ENCODE data around the gene NFILZ.
"Not testable (repeated sequence)": the region's sequence is repeated elsewhere in the genome, so short reads cannot be mapped to it uniquely, and the experiment has no call there.

NFILZ gene

DNA sequence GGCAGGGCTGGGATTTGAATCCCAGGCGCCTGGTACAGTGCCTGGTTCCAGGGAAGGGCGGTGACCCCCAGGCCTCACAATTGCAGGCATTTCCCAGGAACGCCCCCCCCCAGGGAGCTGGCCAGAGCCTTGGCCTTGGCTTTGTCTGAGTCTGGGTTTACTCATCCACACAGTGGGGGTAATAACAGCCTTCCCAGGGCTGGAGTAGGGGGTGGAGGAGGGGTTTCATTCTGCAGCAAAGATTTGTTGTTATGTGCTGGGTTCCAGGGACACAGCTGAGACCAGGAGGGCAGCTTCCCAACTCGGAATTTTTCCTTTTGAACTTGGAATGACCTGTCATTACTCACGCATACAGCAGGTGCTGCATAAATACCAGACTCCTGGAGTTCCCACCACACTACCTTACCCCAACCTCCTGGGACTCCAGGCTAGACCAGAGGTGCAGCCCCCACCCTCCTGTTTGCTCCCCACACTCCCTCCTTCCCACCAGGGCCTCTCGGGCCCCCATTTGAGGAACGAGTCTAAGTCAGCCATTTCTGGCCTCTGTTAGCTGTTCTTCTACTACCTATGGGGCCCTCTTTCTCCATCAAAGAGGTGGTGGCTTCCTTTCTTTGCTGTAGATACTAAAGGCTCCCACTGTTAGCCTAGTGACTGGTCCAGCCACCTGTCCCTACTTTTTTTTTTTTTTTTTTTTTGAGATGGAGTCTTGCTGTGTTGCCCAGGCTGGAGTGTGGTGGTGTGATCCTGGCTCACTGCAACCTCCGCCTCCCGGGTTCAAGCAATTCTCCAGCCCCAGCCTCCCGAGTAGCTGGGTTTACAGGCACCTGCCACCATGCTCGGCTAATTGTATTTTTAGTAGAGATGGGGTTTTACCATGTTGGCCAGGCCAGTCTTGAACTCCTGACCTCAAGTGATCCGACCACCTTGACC is 18.3 kb upstream of the NFILZ start:
- no peak for DNase-seq

DNA sequence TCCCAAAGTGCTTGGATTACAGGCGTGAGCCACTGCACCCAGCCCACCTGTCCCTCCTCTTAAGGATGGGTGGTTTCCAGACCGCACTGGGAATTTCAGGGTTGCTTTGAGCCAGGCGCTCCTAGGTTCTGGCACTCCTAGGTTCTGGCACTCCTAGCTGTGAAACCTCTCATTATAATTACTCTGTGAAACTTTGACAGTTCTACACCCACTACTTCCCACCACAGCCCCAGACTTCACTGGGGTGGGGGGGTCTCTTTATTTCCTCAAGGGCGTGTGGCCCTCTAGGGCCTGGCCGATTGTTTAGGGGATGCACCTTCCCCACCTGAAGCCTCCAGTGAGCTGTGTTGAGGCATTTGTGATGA is 17.6 kb upstream of the NFILZ start:
- no peak for DNase-seq

DNA sequence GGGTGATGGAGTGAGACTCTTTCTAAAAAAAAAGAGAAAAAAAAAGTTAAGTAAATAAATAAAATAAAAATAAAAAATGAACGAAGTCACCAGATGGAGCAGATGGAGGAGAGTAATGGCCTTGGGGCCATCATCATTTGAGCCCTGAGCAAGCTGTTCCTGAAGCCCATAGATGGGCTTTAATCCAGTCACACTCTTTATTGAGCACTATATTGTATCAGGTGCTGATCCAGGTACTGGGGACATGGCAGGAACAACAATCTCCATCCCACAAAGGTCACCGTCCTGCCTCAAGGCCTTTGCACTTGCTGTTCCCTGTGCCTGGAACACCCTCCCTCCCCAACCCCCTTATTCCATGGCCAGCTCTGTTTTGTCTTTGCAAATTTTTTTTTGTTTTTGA is 16.0 kb upstream of the NFILZ start:
- no peak for DNase-seq

DNA sequence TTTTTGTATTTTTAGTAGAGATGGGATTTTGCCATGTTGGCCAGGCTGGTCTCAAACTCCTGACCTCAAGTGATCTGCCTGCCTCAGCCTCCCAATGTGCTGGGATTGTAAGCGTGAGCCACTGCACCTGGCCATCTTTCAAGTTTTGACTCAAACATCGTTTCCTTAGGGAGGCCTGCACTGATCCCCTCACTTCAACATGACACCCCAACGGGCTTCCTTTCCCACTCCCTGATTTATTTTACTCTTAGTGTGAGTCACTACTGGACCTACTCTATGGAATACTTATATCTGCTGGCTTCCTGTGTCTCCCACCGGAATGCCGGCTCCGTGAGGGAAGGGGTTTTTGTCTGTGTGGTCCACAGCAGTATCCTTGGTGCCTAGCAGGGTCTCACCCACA is 15.4 kb upstream of the NFILZ start:
- DNase-seq: no peak

DNA sequence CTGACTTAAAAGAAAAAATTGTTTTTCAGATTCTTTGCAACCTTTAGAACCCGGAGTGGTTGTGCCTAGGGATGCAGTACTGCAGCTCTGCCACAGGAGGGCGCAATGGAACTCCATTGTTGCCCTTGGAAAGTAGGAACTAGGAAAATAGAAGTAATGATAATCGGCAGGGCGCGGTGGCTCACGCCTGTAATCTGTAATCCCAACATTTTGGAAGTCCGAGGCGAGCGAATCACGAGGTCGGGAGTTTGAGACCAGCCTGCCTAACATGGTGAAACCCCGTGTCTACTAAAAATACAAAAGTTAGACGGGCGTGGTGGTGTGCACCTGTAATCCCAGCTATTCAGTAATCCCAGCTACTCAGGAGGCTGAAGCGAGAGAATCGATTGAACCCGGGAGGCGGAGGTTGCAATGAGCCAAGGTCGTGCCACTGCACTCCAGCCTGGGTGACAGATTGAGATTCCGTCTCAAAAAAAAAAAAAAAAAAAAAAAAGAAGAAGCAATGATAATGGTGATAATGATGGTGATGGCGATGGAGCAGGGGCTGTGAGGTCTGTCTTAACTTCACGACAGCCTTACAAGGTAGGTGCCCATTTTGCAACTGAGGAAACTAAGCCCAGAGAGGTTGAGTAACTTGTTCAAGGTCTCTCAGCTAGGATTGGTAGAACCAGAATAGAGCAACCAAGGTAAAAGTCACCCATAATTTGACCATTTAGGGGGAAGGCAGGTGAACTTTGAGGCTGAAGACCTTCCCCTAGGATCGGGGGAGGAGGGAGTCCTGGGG is 14.4 kb upstream of the NFILZ start:
- peak; percentile 69 for DNase-seq

DNA sequence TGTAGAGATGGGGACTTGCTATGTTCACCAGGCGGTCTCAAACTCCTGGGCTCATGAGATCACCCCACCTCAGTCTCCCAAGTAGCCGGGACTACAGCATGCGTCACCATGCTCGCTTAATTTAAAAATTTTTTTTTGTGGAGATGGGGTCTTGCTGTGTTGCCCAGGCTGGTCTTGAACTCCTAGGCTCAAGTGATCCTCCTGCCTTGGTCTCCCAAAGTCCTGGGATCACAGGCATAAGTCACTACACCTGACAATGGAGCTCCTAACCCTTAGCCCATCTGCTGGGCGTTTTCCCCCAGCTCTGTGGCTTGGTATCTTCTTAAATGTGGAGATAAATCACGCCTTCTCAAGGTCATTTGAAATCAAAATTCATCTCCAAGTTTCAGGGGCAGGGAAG is 13.6 kb upstream of the NFILZ start:
- DNase-seq: no peak

DNA sequence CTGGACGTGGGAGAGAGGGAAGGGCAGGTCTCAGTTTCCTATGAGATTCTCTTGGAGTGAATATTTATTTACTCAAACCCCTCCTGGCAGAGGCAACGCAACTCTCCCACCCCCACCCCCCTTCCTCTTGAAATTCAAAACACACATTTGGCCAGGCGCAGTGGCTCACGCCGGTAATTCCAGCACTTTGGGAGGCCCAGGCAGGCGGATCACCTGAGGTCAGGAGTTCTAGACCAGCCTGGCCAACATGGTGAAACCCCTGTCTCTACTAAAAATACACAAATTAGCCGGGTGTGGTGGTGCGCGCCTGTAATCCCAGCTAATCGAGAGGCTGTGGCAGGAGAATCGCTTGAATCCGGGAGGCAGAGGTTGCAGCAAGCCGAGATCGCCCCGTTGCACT is 13.1 kb upstream of the NFILZ start:
- DNase-seq: not testable (repeated sequence)

DNA sequence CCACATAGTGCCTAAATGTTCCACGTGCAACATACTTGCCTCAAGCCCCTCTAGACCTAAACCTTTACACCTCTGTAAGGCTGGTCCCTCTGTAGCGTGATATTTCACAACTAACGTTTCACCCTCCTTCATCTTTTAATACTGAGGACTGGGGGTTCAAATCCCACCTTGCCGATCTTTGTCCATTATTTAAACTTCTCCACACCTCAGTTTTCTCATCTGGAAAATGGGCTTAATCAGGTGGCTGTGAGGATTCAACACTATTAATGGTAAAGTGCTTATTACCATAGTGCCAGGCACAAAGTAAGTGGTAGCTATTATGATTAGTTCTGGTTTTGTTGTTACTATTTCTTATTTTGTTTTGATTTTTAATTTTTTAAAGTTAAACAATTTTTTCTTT is 12.4 kb upstream of the NFILZ start:
- no peak for DNase-seq

DNA sequence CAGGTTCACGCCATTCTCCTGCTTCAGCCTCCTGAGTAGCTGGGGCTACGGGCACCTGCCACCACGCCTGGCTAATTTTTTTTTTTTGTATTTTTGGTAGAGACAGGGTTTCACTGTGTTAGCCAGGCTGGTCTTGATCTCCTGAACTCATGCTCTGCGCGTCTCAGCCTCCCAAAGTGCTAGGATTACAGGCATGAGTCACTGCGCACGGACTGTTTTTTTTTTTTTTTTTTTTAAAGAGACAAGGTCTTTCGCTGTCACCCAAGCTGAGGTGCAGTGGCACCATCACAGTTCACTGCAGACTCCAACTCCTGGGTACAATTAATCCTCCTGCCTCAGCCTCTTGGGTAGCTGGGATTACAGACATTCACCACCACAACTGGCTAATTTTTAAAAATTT is 11.7 kb upstream of the NFILZ start:
- no peak for DNase-seq

DNA sequence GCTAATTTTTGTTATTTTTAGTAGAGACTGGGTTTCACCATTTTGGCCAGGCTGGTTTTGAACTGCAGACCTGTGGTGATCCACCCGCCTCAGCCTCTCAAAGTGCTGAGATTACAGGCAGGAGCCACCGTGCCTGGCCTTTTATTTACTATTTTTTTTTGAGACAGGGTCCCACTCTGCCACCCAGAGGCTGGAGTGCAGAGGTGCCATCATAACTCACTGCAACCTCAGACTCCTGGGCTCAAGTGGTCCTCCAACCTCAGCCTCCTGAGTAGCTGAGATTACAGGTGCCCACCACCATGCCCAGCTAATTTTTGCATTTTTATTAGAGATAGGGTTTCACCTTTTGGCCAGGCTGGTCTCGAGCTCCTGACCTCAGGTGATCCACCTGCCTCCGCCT is 7.5 kb upstream of the NFILZ start:
- not testable (repeated sequence) for DNase-seq

DNA sequence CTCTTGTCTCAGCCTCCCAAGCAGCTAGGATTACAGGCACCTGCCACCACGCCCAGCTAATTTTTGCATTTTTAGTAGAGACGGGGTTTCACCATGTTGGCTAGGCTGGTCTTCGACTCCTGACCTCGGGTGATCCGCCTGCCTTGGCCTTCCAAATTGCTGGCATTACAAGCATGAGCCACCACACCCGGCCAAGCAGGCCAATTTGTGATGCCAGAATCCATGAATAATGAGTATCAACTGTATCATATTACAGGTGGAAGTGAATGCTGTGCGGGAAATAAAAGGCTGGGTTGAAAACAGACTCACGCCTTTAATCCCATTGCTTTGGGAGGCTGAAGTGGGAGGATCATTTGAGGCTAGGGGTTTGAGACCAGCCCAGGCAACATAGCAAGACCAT is 3.6 kb upstream of the NFILZ start:
- no peak for DNase-seq

DNA sequence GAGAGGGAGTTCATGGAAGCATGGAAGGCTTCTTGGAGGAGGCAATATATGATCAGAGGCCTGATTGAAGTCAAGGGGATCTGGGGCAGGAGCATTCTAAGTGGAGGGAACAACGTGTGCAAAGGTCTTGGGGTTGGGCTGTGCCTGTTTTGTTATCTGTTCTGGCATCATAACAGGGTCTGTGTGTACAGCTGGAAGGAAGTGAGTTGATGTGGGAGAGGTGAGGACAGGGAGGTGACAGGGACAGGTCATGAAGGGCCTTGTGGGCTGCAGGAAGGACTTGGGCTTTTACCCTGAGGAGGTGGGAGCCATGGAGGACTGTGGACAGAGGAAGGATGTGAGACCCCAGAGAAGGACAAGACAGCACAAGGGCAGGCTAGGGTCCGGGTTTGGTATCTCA is 1.2 kb upstream of the NFILZ start:
- no peak for DNase-seq

DNA sequence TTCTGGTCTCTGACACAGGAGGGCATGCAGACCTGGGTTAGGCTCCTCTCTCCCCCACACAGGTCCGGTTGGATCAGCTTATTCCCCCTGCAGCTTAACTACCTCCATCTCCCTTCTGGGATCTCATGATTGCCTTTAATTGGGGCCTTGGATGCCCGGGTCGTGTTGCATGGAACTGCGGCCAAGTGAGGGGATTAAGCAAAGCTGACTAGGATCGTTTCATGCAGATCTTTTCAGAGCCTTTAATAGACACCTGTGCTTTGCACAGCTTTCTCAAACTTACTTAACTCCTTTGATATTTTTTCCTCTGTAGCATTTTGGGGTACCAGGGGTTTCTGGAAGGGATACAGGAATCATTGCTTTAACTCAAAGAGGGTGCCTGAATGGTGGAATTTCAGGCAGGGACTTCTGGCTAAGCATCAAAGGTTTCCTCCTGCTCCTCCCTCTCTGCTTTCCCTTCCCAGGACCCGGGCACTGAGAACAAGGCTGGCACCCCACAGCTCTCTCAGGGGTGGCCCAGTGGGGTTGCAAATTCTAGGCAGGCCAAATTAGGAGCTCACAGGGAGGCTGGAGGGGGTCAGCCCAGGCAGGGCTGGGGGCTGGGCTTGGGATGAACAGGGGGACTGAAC is 477 bp downstream of the NFILZ start:
- no peak for DNase-seq

DNA sequence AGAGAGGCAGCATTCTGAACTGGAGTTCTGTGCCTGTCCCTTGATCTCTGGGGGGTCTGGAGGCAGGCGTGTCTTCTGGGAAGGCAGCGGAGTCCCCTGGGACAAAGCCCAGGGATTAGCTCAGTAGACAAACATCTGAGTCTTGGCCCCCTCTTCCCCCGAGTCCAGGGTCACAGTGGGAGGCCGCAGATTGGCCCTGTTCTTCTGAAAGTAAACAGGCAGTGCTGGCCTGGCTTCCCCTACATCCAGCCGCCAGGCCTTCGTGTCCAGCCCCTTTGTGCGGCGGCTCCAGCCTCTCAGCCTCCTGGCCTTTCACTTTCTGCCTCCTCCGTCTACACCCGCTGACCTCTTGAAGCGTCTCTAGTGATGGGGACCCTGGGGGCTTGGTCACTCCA is 989 bp downstream of the NFILZ start:
- no peak for DNase-seq

DNA sequence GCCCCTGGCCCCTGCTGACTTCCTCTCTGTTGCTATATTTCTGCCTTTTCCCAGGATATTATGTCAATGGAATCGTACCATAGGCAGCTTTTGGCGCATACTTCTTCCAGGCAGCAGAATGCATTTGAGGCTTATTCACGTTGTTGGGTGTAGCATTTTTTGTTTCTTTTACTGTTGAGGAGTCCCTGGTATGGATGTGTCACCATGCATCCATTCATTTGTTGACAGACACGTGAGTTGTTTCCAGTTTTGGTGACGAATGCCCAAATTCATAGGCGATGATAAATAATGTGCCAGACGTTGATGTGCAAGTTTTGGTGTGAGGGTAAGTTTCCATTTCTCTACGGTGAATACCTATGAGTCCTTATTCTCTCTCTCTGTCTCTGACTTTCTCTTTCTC is 5.0 kb downstream of the NFILZ start:
- no peak for DNase-seq

DNA sequence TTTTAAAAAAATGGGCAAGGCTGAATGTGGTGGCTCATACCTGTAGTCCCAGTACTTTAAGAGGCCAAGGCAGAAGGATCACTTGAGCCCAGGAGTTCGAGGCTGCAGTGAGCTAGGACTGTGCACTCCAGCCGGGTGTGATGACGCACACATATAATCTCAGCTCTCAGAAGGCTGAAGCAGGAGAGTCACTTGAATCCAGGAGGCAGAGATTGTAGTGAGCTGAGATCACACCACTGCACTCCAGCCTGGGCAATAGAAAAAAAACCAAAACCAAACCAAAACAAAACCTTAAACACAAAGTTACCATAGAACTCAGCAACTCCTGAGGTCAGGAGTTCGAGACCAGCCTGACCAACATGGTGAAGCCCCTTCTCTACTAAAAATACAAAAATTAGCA is 6.6 kb downstream of the NFILZ start:
- not testable (repeated sequence) for DNase-seq

DNA sequence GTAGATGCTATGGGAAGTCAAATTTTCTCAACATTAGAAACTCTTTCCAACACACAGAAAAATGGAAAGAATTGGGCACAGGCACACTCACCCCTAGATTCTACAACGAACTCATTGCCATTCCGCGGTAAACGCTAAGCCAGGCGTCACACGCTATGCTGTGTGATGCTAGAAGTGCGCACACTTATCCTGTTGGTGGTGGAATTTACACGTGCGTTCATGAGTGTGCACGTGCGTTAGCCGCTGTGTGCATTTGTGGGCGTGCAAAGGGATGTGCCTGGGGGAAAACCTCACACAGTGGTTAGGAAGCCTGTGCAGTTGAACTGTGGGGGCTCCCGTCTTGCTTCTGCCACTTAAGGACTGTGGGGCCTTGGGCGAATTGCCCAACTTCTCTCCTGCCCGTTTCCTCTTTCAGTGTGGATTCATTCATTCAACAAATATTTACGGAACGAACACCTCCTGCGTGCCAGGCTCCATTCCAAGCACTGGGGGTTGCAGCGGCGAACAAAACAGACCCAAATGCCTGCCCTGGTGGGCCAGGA is 7.7 kb downstream of the NFILZ start:
- peak; percentile 14 for DNase-seq

DNA sequence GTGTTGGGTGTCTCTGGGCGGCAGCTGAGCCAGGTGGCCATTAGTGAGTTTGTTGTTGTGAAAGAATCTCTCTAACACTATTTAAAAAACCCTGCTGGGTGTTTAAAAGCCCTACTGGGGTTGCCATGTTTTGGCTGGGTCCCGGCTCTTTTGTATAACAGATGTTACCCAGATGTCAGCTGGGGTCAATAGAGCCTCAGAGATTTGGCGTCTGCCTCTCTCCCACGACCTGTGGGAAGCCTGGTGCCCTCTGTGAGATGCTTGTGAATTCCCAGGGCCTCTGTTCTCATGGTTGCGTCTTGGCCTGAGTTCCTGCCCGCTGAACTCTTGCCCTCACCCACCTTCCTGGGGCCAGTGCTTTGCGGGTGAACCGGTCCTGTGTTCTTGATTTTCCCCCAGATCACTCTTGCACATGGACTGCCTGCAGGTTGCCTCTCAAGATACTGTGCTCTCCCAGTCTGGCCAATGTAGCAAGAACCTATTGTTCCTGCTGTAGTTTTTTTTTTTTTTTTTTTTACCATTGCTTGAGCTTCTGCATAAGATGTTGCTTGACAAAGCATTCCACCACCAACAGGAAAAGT is 9.5 kb downstream of the NFILZ start:
- DNase-seq: no peak

DNA sequence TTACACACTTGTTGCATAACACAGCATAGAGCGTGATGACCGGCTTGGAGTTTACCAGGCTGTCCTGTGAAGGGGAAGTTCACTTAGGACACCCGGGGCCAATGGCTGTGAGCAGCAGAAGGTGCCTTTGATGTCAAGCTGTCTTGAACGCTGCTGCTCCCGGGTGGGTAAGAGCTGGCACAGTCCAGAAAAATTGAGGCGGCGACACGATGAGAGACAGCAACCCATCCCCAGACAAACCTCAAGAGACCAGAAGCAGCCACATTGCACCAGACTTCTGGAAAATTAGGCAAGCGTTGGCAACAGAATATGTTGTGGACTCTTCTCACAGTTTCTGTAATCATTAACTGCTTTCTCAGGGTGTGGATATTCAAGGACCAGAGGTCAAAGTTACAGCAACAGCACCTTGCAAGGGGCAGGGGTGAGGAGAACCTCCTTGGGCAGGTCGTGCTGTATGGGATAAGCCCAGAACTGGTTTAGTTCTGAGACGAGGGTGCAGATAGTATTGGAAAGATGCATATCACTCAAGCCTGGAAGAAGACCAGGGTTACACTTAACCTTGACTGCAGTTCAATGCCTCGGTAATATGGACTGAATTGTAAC is 10.1 kb downstream of the NFILZ start:
- DNase-seq: no peak

DNA sequence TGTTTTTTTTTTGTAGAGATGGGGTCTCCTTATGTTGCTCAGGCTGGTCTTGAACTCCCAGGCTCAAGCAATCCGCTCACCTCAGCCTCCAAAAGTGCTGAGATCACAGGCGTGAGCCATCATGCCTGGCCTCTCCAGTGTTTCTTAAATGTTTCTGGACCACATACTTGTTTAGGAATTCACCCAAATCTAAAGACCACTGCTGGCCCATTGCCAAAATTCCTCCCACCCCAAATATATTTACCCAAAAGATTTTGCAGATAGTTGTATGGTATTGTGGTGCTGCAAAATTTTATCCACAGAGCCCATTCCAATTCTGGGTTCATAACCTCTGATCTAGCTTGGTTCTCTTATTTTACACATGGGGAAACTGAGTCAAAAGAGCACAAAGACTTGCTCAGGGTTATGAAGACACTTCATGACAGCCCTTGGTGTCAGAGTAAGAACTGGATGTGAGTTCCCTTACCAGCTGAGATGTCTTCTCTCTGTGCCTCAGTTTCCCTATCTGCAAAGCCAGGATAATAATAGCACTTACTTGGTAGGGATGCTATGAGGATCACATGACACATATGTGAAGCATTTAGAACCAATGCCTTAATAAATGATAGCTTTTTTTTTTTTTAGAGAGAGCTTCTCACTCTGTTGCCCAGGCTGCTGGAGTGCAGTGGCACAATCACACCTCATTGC is 10.9 kb downstream of the NFILZ start:
- no peak for DNase-seq

DNA sequence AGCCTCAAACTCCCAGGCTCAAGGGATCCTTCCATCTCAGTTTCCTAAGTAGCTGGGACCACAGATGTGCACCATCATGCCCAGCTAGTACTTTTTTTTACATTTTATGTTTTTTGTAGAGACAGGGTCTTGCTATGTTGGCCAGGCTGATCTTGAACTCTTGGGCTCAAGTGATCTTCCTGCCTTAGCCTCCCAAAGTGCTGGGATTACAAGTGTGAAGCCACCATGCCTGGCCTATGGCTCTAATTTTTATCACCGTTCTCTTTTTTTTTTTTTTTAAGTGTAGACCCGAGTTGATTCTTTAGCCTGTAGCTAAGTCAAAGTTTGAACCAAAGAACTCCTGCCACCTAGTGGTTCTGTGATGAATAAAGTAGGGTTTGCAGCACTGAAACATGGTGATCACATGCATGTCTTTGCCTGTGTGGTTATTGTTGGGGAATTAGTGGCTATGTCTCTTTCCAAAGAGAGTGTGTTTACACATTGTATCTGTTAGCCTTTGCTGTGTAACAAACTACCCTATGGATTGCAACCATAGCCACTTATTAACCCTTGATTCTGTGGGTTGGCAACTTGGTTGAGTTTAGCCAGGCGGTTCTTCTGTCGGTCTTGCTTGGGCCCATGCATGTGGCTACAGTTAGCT is 11.6 kb downstream of the NFILZ start:
- no peak for DNase-seq

DNA sequence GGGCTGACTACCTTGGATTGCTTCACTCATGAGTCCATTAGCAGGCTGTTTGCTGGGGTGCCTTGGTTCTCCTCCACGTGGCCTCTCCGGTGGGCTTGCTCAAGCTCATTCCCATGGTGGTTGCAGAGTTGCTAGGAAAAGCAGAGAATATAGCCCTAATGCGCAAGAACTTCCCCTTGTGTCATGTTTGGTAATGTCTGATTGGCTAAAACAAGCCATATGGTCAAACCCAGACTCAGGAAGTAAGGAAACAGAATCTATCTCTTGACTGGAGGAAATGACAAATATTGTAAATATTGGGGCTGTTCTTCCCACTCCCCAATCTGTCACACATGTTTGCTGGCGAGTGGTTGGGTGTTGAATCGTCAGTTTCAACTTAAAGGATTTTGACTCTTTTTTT is 12.1 kb downstream of the NFILZ start:
- DNase-seq: no peak
